Retinal pigment epithelial cell (primary cell): Measurements from ENCODE around the gene TSGA10IP.

ENCODE experiments used
- DNase-seq: peaks from one replicate; pipeline ENCODE4 v3.0.0-alpha.2; 2010; ENCODE audit warnings: low read depth
- H3K4me3 ChIP-seq: 2 replicates; pipeline ENCODE4 v1.5.1; 2011; ENCODE audit warnings: mild to moderate bottlenecking, low read length, control low read depth, moderate library complexity
- CTCF ChIP-seq: conservative IDR thresholded peaks from 2 replicates; pipeline ENCODE4 v1.5.1; 2011; ENCODE audit warnings: low read depth, low read length, control low read depth, inconsistent platforms

TSGA10IP gene

GRCh38 chr11:65965986-65966762, 20.9 kb downstream of the TSGA10IP start:
- no peak overlapping the region for H3K4me3 ChIP-seq
- TF ChIP-seq CTCF: no peak

GRCh38 chr11:65967329-65967934, 22.2 kb downstream of the TSGA10IP start:
- TF ChIP-seq CTCF: no peak
- no peak for DNase-seq
- no peak overlapping the region for H3K4me3 ChIP-seq

More at GRCh38 chr11:65965986-65966762, 20.9 kb downstream of the TSGA10IP start:
- DNase-seq: no peak

GRCh38 chr11:65968600-65969482, 23.6 kb downstream of the TSGA10IP start:
- no peak overlapping the region for H3K4me3 ChIP-seq
- no peak for DNase-seq
- TF ChIP-seq CTCF: no peak

- H3K4me3 ChIP-seq: no peak overlapping the region
- TF ChIP-seq CTCF: no peak
Measured at GRCh38 chr11:65972116-65972515, 26.8 kb downstream of the TSGA10IP start.

GRCh38 chr11:65973439-65974110, 28.3 kb downstream of the TSGA10IP start:
- no peak for TF ChIP-seq CTCF
- no peak overlapping the region for H3K4me3 ChIP-seq
- no peak for DNase-seq

More at GRCh38 chr11:65972116-65972515, 26.8 kb downstream of the TSGA10IP start:
- DNase-seq: no peak

- no peak for DNase-seq
- H3K4me3 ChIP-seq: no peak overlapping the region
- no peak for TF ChIP-seq CTCF
Measured at GRCh38 chr11:65975771-65976170, 30.5 kb downstream of the TSGA10IP start.
